ENCODE data around the gene NME8. TPM values are rescaled to one million over a fixed set of nuclear protein-coding genes. Genes with fewer than 3 reads are reported as not detected.

Gene NME8
- total and polyA plus RNA-seq, 2 donors (not counting 1 experiment from before 2014, with no cell fraction given) = not detected

DNA sequence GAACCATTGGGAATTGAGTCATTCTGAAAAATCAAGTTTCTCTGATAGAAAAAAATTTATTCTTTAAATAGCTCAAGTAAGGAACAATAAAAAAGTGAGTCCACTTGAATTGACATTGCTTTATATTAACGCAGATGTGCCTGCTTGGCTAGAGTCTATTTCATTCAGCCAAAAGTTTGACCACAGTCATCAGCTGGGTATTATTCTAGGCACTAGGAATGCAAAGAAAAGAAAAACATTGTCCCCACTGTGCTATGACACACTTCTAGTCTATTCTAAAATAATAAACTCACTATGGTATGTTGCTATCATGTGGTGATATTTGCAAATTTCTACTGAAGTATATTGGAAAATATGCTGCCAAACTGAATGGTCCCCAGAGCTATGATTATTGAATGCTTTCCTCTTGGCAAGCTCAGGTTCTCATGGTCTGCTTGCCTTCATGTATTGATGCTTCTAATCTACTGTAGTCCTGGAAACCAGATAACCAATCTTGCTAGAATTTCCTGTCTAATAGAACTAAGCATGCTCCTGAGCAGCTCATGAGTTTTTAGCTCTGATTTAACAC, 59.9 kb downstream of the NME8 start:
- Mint-ChIP-seq H3K4me1 (no peaks in the 10 kb centered on the region), H3K9me3 (ENCODE audit: insufficient read depth) (no peaks in the 10 kb centered on the region), H3K27ac (no peak overlapping the region), H3K4me3 (no peak overlapping the region), H3K27me3 (peaks cover 25% of the 10 kb centered on the region)
- POLR2A ChIA-PET = no interaction called here
- Histone ChIP-seq H2AFZ (ENCODE audit: insufficient read depth, low read depth, low read length, poor library complexity, severe bottlenecking) (no peak overlapping the region), H3K27me3 (replicated peaks in 1 of 4; ENCODE audit: control extremely low read depth in 1 of 4, control insufficient read depth in 3 of 4, insufficient read depth in 4 of 4, low read length in 3 of 4) (peaks cover 0 to 4% (median 0%) of the 10 kb centered on the region in 4 experiments), H3K9me3 (ENCODE audit: control extremely low read depth in 1 of 3, control insufficient read depth in 2 of 3, insufficient read depth in 1 of 3, low read length in 2 of 3) (no peaks in the 10 kb centered on the region), H3K27ac (ENCODE audit: low read length in 2 of 2) (no peak overlapping the region), H3K4me2 (replicated peaks; ENCODE audit: low read depth, low read length, poor library complexity, severe bottlenecking) (no peak overlapping the region), H4K20me1 (ENCODE audit: control insufficient read depth, insufficient read depth, low read length, poor library complexity, severe bottlenecking) (no peaks in the 10 kb centered on the region), H3K79me2 (ENCODE audit: control insufficient read depth, insufficient read depth, low read length) (no peaks in the 10 kb centered on the region), H3K4me1 (ENCODE audit: control insufficient read depth in 2 of 2, insufficient read depth in 2 of 2, low read length in 2 of 2) (no peaks in the 10 kb centered on the region), H3K4me3 (ENCODE audit: control extremely low read depth in 1 of 5, extremely low read depth in 1 of 5, insufficient read depth in 1 of 5, low read depth in 2 of 5, low read length in 4 of 5) (no peak overlapping the region), H3K36me3 (replicated peaks in 1 of 2; ENCODE audit: control extremely low read depth in 1 of 2, control insufficient read depth in 1 of 2, extremely low read depth in 1 of 2, insufficient read depth in 2 of 2, low read length in 1 of 2) (no peaks in the 10 kb centered on the region), H3K9ac (ENCODE audit: low read length) (no peak overlapping the region)
- no CpG with 5 or more reads among the region's 1 CpG for WGBS (ENCODE audit: insufficient coverage)
- intact Hi-C loops (cut with micrococcal nuclease) = no loop called here
- no peak for TF ChIP-seq EZH2 (IDR thresholded peaks at IDR 0.05; ENCODE audit: borderline replicate concordance, insufficient read depth, low read depth, low read length, poor library complexity, severe bottlenecking)
- TF ChIP-seq, protein P1, sequence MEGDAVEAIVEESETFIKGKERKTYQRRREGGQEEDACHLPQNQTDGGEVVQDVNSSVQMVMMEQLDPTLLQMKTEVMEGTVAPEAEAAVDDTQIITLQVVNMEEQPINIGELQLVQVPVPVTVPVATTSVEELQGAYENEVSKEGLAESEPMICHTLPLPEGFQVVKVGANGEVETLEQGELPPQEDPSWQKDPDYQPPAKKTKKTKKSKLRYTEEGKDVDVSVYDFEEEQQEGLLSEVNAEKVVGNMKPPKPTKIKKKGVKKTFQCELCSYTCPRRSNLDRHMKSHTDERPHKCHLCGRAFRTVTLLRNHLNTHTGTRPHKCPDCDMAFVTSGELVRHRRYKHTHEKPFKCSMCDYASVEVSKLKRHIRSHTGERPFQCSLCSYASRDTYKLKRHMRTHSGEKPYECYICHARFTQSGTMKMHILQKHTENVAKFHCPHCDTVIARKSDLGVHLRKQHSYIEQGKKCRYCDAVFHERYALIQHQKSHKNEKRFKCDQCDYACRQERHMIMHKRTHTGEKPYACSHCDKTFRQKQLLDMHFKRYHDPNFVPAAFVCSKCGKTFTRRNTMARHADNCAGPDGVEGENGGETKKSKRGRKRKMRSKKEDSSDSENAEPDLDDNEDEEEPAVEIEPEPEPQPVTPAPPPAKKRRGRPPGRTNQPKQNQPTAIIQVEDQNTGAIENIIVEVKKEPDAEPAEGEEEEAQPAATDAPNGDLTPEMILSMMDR (IDR thresholded peaks at IDR 0.05) = no peak
- no peak for DNase-seq
- CTCF ChIA-PET = interaction anchor here (1.4 kb wide), 1 partner anchor 9 kb away, joined by 4 read pairs; the partner anchor contains the start of gene SFRP4
- no peak for ATAC-seq (ENCODE audit: low read depth)

DNA sequence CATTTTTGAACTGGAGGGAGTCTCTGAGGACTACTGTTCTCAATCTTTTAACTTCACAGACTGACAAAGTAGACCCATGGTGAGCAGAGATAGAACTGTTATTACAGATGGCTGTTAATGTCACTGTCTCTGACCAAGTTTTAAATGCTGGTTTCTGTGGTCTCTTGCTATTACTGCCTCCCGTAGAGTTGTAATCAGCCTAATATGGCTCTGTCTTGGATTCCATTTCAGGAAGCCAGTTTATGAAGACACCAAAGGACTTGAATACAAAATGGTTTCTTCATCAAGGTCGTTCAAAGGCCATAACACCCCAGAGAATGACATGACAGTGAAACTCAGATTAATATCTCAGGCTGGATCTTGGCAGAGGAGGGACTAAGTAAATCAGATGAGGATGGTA, 64.4 kb downstream of the NME8 start:
- H3K9ac ChIP-seq (ENCODE audit: low read length) = no peak overlapping the region
- H3K79me2 ChIP-seq (ENCODE audit: control insufficient read depth, insufficient read depth, low read length) = no peaks in the 10 kb centered on the region
- peaks cover 17% of the 10 kb centered on the region for H3K4me1 Mint-ChIP-seq
- H3K4me3 ChIP-seq (ENCODE audit: control extremely low read depth in 1 of 5, extremely low read depth in 1 of 5, insufficient read depth in 1 of 5, low read depth in 2 of 5, low read length in 4 of 5) = no peak overlapping the region
- CTCF ChIA-PET = no interaction called here
- no peak overlapping the region for H2AFZ ChIP-seq (ENCODE audit: insufficient read depth, low read depth, low read length, poor library complexity, severe bottlenecking)
- intact Hi-C loops (cut with micrococcal nuclease) = no loop called here
- no peak overlapping the region for H3K27ac Mint-ChIP-seq
- no peak for TF ChIP-seq EZH2 (IDR thresholded peaks at IDR 0.05; ENCODE audit: borderline replicate concordance, insufficient read depth, low read depth, low read length, poor library complexity, severe bottlenecking)
- TF ChIP-seq, protein P1 (IDR thresholded peaks at IDR 0.05) = no peak
- POLR2A ChIA-PET = no interaction called here
- no peak for ATAC-seq (ENCODE audit: low read depth)
- no peak for DNase-seq
- H3K9me3 ChIP-seq (ENCODE audit: control extremely low read depth in 1 of 3, control insufficient read depth in 2 of 3, insufficient read depth in 1 of 3, low read length in 2 of 3) = peaks cover 0 to 4% (median 0%) of the 10 kb centered on the region in 3 donors
- H3K4me2 ChIP-seq (replicated peaks; ENCODE audit: low read depth, low read length, poor library complexity, severe bottlenecking) = no peak overlapping the region
- peaks cover 0 to 16% (median 9%) of the 10 kb centered on the region in 4 experiments for H3K27me3 ChIP-seq (replicated peaks in 1 of 4; ENCODE audit: control extremely low read depth in 1 of 4, control insufficient read depth in 3 of 4, insufficient read depth in 4 of 4, low read length in 3 of 4)
- peaks cover 40% of the 10 kb centered on the region for H3K27me3 Mint-ChIP-seq
- no peaks in the 10 kb centered on the region for H3K36me3 ChIP-seq (replicated peaks in 1 of 2; ENCODE audit: control extremely low read depth in 1 of 2, control insufficient read depth in 1 of 2, extremely low read depth in 1 of 2, insufficient read depth in 2 of 2, low read length in 1 of 2)
- no peak overlapping the region for H3K4me3 Mint-ChIP-seq
- no CpG with 5 or more reads among the region's 2 CpGs for WGBS (ENCODE audit: insufficient coverage)
- H3K9me3 Mint-ChIP-seq (ENCODE audit: insufficient read depth) = no peaks in the 10 kb centered on the region
- H3K4me1 ChIP-seq (ENCODE audit: control insufficient read depth in 2 of 2, insufficient read depth in 2 of 2, low read length in 2 of 2) = peaks cover 16 to 17% of the 10 kb centered on the region in 2 donors
- no peak overlapping the region for H3K27ac ChIP-seq (ENCODE audit: low read length in 2 of 2)
- no peaks in the 10 kb centered on the region for H4K20me1 ChIP-seq (ENCODE audit: control insufficient read depth, insufficient read depth, low read length, poor library complexity, severe bottlenecking)
